ENCODE data around the gene YY1.

Gene YY1

GRCh38 chr14:100192250-100192671 lies 46.7 kb upstream of the YY1 start:
- peak overlapping the region; percentile 83 for H2AFZ ChIP-seq (ENCODE audit: low read depth, low read length)
- TF ChIP-seq, protein P1, sequence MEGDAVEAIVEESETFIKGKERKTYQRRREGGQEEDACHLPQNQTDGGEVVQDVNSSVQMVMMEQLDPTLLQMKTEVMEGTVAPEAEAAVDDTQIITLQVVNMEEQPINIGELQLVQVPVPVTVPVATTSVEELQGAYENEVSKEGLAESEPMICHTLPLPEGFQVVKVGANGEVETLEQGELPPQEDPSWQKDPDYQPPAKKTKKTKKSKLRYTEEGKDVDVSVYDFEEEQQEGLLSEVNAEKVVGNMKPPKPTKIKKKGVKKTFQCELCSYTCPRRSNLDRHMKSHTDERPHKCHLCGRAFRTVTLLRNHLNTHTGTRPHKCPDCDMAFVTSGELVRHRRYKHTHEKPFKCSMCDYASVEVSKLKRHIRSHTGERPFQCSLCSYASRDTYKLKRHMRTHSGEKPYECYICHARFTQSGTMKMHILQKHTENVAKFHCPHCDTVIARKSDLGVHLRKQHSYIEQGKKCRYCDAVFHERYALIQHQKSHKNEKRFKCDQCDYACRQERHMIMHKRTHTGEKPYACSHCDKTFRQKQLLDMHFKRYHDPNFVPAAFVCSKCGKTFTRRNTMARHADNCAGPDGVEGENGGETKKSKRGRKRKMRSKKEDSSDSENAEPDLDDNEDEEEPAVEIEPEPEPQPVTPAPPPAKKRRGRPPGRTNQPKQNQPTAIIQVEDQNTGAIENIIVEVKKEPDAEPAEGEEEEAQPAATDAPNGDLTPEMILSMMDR (IDR thresholded peaks at IDR 0.05; ENCODE audit: borderline replicate concordance, extremely low read depth, low read length, poor library complexity, severe bottlenecking), result no peak
- TF ChIP-seq EZH2 (IDR thresholded peaks at IDR 0.05; ENCODE audit: borderline replicate concordance, low read depth, low read length, severe bottlenecking), result no peak
- ATAC-seq (ENCODE audit: insufficient read depth, low read depth) (peak; percentile 0; the same call in 1 of the 3 replicates), DNase-seq (peak; percentile 42)
- H3K27ac ChIP-seq (ENCODE audit: low read length), result peak overlapping the region; percentile 93
- no peaks in the 10 kb centered on the region for H4K20me1 ChIP-seq (ENCODE audit: insufficient read depth, low read length)
- peak overlapping the region; percentile 80 for H3K4me2 ChIP-seq (ENCODE audit: insufficient read depth, low read length)
- H3K79me2 ChIP-seq (ENCODE audit: insufficient read depth, low read length), result peaks cover 11% of the 10 kb centered on the region
- H3K9me3 ChIP-seq (ENCODE audit: insufficient read depth, low read length, severe bottlenecking), result no peaks in the 10 kb centered on the region
- H3K36me3 ChIP-seq (ENCODE audit: insufficient read depth, low read length), result 0 out of 2 replicates have a peak, but pooled peaks cover 4% of the 10 kb centered on the region
- peak overlapping the region; percentile 20 to 64; a peak in 3 of 4 replicates for H3K4me3 ChIP-seq (ENCODE audit: low read depth in 1 of 2, low read length in 2 of 2)
- peak overlapping the region; percentile 90 for H3K9ac ChIP-seq (ENCODE audit: low read depth, low read length)
- H3K27me3 ChIP-seq (ENCODE audit: insufficient read depth, low read length, poor library complexity), result no peaks in the 10 kb centered on the region
- peaks cover 25% of the 10 kb centered on the region for H3K4me1 ChIP-seq (ENCODE audit: insufficient read depth, low read length)

GRCh38 chr14:100192672-100193416 lies 46.1 kb upstream of the YY1 start:
- Histone ChIP-seq H4K20me1 (ENCODE audit: insufficient read depth, low read length) (no peaks in the 10 kb centered on the region), H2AFZ (ENCODE audit: low read depth, low read length) (peak overlapping the region; percentile 83), H3K4me1 (ENCODE audit: insufficient read depth, low read length) (peaks cover 25% of the 10 kb centered on the region), H3K27me3 (ENCODE audit: insufficient read depth, low read length, poor library complexity) (no peaks in the 10 kb centered on the region), H3K4me2 (ENCODE audit: insufficient read depth, low read length) (peak overlapping the region; percentile 80), H3K79me2 (ENCODE audit: insufficient read depth, low read length) (peaks cover 11% of the 10 kb centered on the region), H3K36me3 (ENCODE audit: insufficient read depth, low read length) (0 out of 2 replicates have a peak, but pooled peaks cover 4% of the 10 kb centered on the region), H3K9ac (ENCODE audit: low read depth, low read length) (peak overlapping the region; percentile 90), H3K27ac (ENCODE audit: low read length) (peak overlapping the region; percentile 93), H3K4me3 (ENCODE audit: low read depth in 1 of 2, low read length in 2 of 2) (peak overlapping the region; percentile 20 to 64; a peak in 3 of 4 replicates), H3K9me3 (ENCODE audit: insufficient read depth, low read length, severe bottlenecking) (no peaks in the 10 kb centered on the region)
- DNase-seq (peak; percentile 99), ATAC-seq (ENCODE audit: insufficient read depth, low read depth) (peak; percentile 99)
- TF ChIP-seq EZH2 (IDR thresholded peaks at IDR 0.05; ENCODE audit: borderline replicate concordance, low read depth, low read length, severe bottlenecking), result no peak
- TF ChIP-seq, protein P1 (IDR thresholded peaks at IDR 0.05; ENCODE audit: borderline replicate concordance, extremely low read depth, low read length, poor library complexity, severe bottlenecking), result peak; percentile 82

- H3K4me3 ChIP-seq (ENCODE audit: low read depth in 1 of 2, low read length in 2 of 2), result peak overlapping the region; percentile 12 to 59; a peak in 3 of 4 replicates
- DNase-seq (no peak), ATAC-seq (ENCODE audit: insufficient read depth, low read depth) (no peak)
- H3K9ac ChIP-seq (ENCODE audit: low read depth, low read length), result peak overlapping the region; percentile 90
- H4K20me1 ChIP-seq (ENCODE audit: insufficient read depth, low read length), result no peaks in the 10 kb centered on the region
- H3K9me3 ChIP-seq (ENCODE audit: insufficient read depth, low read length, severe bottlenecking), result no peaks in the 10 kb centered on the region
- H3K4me2 ChIP-seq (ENCODE audit: insufficient read depth, low read length), result peak overlapping the region; percentile 80
- peaks cover 25% of the 10 kb centered on the region for H3K4me1 ChIP-seq (ENCODE audit: insufficient read depth, low read length)
- 0 out of 2 replicates have a peak, but pooled peaks cover 4% of the 10 kb centered on the region for H3K36me3 ChIP-seq (ENCODE audit: insufficient read depth, low read length)
- peak overlapping the region; percentile 82 for H3K27ac ChIP-seq (ENCODE audit: low read length)
- no peaks in the 10 kb centered on the region for H3K27me3 ChIP-seq (ENCODE audit: insufficient read depth, low read length, poor library complexity)
- TF ChIP-seq EZH2 (IDR thresholded peaks at IDR 0.05; ENCODE audit: borderline replicate concordance, low read depth, low read length, severe bottlenecking), result no peak
- TF ChIP-seq, protein P1 (IDR thresholded peaks at IDR 0.05; ENCODE audit: borderline replicate concordance, extremely low read depth, low read length, poor library complexity, severe bottlenecking), result peak; percentile 9
- peaks cover 11% of the 10 kb centered on the region for H3K79me2 ChIP-seq (ENCODE audit: insufficient read depth, low read length)
- H2AFZ ChIP-seq (ENCODE audit: low read depth, low read length), result peak overlapping the region; percentile 83
These were observed 45.3 kb upstream of the YY1 start for GRCh38 chr14:100193417-100194357.
